Activated CD8-positive, alpha-beta memory T cell treated with anti-CD3 and anti-CD28 coated beads, Interleukin-2, amount 10 ng/mL, durations not matched to agents 7 days and 5 days (primary cell): ENCODE data around the gene EIF1. TPM values are rescaled to one million over a fixed set of nuclear protein-coding genes. Genes with fewer than 3 reads are reported as not detected.

Experiments used
- ATAC-seq: fragments of 150-1000 bp; cut with Tn5 transposase; one replicate; pipeline ENCODE4 v1.10.0; 2021; ENCODE audit warnings: moderate library complexity
- CTCF ChIA-PET: fragments of 350-600 bp; sonication (Branson Sonifier 250); formaldehyde crosslinking; loops from one replicate; lab custom pipeline; 2021; ENCODE audit warnings: antibody characterized with exemption; lab: Charles Lee
- DNase-seq: peaks from one replicate; pipeline ENCODE4 v3.0.0-alpha.2; 2020
- H3K27ac Mint-ChIP-seq: one replicate; pipeline ENCODE4 v1.8.0; 2021; ENCODE audit warnings: mild to moderate bottlenecking, mixed read lengths
- H3K27me3 Mint-ChIP-seq: one replicate; pipeline ENCODE4 v1.8.0; 2021; ENCODE audit warnings: mixed read lengths
- H3K36me3 Mint-ChIP-seq: one replicate; pipeline ENCODE4 v1.8.0; 2021; ENCODE audit warnings: mild to moderate bottlenecking, mixed read lengths
- H3K4me1 Mint-ChIP-seq: one replicate; pipeline ENCODE4 v1.8.0; 2021; ENCODE audit warnings: mixed read lengths
- H3K4me3 Mint-ChIP-seq: one replicate; pipeline ENCODE4 v1.8.0; 2021; ENCODE audit warnings: mild to moderate bottlenecking, moderate library complexity, mixed read lengths
- H3K9me3 Mint-ChIP-seq: one replicate; pipeline ENCODE4 v1.8.0; 2022; ENCODE audit warnings: low read depth, mixed read lengths
- total RNA-seq, 2 experiments: library from RNA; stranded (reverse); gene quantifications; one replicate each; pipeline ENCODE4 v1.2.3, GENCODE V29; 2021

The EIF1 gene
- total RNA-seq, 2 experiments from 2014 or later = 593 to 900 TPM

- peaks cover 8% of the 10 kb centered on the region for H3K4me1 Mint-ChIP-seq
- no peak overlapping the region for H3K27ac Mint-ChIP-seq
- CTCF ChIA-PET = interaction anchor here (1.4 to 15.9 kb wide), 4 partner anchors 14 to 103 kb away, joined by 3 to 558 read pairs (median 124); no protein-coding TSS in a partner anchor
- H3K27me3 Mint-ChIP-seq = no peaks in the 10 kb centered on the region
- H3K36me3 Mint-ChIP-seq = no peaks in the 10 kb centered on the region
- DNase-seq = no peak
- H3K4me3 Mint-ChIP-seq = no peak overlapping the region
- no peak for ATAC-seq
- H3K9me3 Mint-ChIP-seq = no peaks in the 10 kb centered on the region
Measured at GRCh38 chr17:41651625-41652460, 36.8 kb upstream of the EIF1 start.

DNA sequence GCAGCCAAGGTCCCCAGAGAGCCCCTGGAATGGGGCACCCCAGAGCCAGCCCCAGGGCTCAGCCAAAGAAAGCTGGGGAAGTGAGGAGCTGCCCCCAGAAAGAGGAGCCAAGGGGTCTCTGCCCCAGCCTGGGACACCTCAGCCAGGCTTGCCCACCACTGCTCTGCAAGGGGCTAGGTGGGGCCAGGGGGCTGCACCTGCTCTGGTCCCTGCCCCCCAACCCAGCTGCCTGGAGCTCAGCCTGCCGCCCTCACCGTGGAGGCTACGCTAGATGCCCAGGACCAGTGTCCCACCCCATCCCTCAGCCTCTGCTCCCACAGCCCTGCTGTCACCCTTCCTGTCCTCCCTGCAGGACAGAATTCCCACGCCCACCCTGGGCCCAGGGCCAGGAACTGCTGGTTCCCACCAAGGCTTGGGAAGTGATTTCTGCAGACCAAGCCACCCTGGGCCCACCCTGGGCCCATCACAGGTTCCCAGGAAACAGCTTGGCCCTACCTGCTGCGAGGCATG lies 36.2 kb upstream of the EIF1 start:
- CTCF ChIA-PET = interaction anchor here (1.4 to 15.9 kb wide), 3 partner anchors 13 to 103 kb away, joined by 3 to 558 read pairs (median 11); no protein-coding TSS in a partner anchor
- peaks cover 8% of the 10 kb centered on the region for H3K4me1 Mint-ChIP-seq
- no peaks in the 10 kb centered on the region for H3K9me3 Mint-ChIP-seq
- H3K4me3 Mint-ChIP-seq = no peak overlapping the region
- H3K36me3 Mint-ChIP-seq = no peaks in the 10 kb centered on the region
- no peak for DNase-seq
- no peaks in the 10 kb centered on the region for H3K27me3 Mint-ChIP-seq
- no peak for ATAC-seq
- H3K27ac Mint-ChIP-seq = no peak overlapping the region

- Mint-ChIP-seq H3K4me3 (no peak overlapping the region), H3K4me1 (peaks cover 3% of the 10 kb centered on the region), H3K27ac (no peak overlapping the region), H3K9me3 (no peaks in the 10 kb centered on the region), H3K27me3 (no peaks in the 10 kb centered on the region), H3K36me3 (no peaks in the 10 kb centered on the region)
- DNase-seq (no peak), ATAC-seq (no peak)
- CTCF ChIA-PET = interaction anchor here (1.0 to 15.9 kb wide), 6 partner anchors 9 to 104 kb away, joined by 3 to 558 read pairs (median 4); no protein-coding TSS in a partner anchor
Measured at GRCh38 chr17:41653421-41653820, 35.3 kb upstream of the EIF1 start.

GRCh38 chr17:41653892-41654677 lies 34.6 kb upstream of the EIF1 start:
- Mint-ChIP-seq H3K27me3 (no peaks in the 10 kb centered on the region), H3K4me1 (no peaks in the 10 kb centered on the region), H3K36me3 (no peaks in the 10 kb centered on the region), H3K27ac (no peak overlapping the region), H3K9me3 (no peaks in the 10 kb centered on the region), H3K4me3 (no peak overlapping the region)
- CTCF ChIA-PET = interaction anchor here (1.0 to 15.9 kb wide), 5 partner anchors 9 to 105 kb away, joined by 3 to 558 read pairs (median 5); no protein-coding TSS in a partner anchor
- DNase-seq (no peak), ATAC-seq (no peak)

DNA sequence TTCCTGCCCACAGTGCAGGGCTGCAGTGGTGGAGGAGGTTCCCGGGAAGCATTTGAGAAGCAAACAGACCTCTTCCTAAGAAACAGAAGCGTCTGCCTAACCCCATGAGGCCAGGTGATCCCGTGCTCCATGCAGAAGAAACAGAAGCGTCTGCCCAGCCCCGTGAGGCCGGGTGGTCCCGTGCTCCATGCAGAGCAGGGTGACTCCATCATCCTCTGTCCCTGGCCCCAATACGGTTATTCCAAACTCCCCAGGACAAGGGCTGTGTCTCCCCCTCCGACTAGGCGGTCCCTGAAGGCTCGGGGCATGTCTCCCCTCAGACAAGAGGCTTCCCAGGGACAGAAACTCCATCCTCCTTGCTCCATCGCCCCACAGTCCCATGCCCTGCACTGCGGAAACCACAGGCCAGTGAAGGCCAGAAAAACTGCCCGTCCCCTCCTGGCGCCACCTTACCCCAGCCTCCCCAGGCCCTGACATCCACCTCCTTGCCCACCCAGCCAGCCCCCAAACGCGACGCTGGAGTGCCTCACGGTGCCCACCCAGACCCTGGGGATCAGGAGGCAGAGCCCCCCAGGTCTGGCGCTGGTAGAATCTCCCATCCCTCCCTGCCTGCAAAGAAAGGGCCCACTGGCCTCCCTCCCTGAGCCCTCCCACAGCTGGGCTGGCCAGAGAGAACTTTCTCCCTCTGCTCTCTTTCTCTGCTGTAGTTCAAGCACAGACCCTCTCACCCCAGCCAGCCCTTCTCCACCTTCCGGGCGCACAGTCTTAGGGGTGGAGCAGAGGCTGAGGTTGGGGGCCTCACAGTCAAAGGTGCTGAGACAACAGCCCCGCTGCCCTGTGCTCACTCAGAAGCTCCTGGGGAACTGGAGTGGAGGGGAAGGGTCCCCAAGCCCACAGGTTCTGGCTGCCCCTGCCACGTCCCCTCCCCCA lies 33.7 kb upstream of the EIF1 start:
- Mint-ChIP-seq H3K36me3 (no peaks in the 10 kb centered on the region), H3K27ac (no peak overlapping the region), H3K27me3 (no peaks in the 10 kb centered on the region), H3K4me1 (no peaks in the 10 kb centered on the region), H3K4me3 (no peak overlapping the region), H3K9me3 (no peaks in the 10 kb centered on the region)
- ATAC-seq (no peak), DNase-seq (no peak)
- CTCF ChIA-PET = interaction anchor here (1.7 to 15.9 kb wide), 4 partner anchors 10 to 106 kb away, joined by 5 to 558 read pairs (median 13); no protein-coding TSS in a partner anchor

- CTCF ChIA-PET = interaction anchor here (0.6 to 3.6 kb wide), 2 partner anchors 18 to 106 kb away, joined by 3 to 15 read pairs; no protein-coding TSS in a partner anchor
Measured at GRCh38 chr17:41655611-41656111, 33.0 kb upstream of the EIF1 start.

GRCh38 chr17:41656249-41657023 lies 32.2 kb upstream of the EIF1 start:
- no peak for ATAC-seq
- H3K4me3 Mint-ChIP-seq = no peak overlapping the region
- no peaks in the 10 kb centered on the region for H3K4me1 Mint-ChIP-seq
- H3K27me3 Mint-ChIP-seq = no peaks in the 10 kb centered on the region
- CTCF ChIA-PET = interaction anchor here (0.6 to 3.6 kb wide), 2 partner anchors 17 to 107 kb away, joined by 3 to 15 read pairs; no protein-coding TSS in a partner anchor
- H3K27ac Mint-ChIP-seq = no peak overlapping the region
- H3K9me3 Mint-ChIP-seq = no peaks in the 10 kb centered on the region
- no peaks in the 10 kb centered on the region for H3K36me3 Mint-ChIP-seq
- DNase-seq = no peak

More at GRCh38 chr17:41655611-41656111, 33.0 kb upstream of the EIF1 start:
- Mint-ChIP-seq H3K9me3 (no peaks in the 10 kb centered on the region), H3K27me3 (no peaks in the 10 kb centered on the region), H3K4me1 (no peaks in the 10 kb centered on the region), H3K4me3 (no peak overlapping the region), H3K36me3 (no peaks in the 10 kb centered on the region), H3K27ac (no peak overlapping the region)
- DNase-seq = no peak
- no peak for ATAC-seq

GRCh38 chr17:41657176-41657754 lies 31.4 kb upstream of the EIF1 start:
- ATAC-seq (no peak), DNase-seq (no peak)
- CTCF ChIA-PET = interaction anchor here (1.5 to 3.6 kb wide), 3 partner anchors 9 to 108 kb away, joined by 5 to 16 read pairs (median 15); no protein-coding TSS in a partner anchor
- H3K36me3 Mint-ChIP-seq = no peaks in the 10 kb centered on the region
- H3K27ac Mint-ChIP-seq = no peak overlapping the region
- no peaks in the 10 kb centered on the region for H3K9me3 Mint-ChIP-seq
- H3K4me1 Mint-ChIP-seq = no peaks in the 10 kb centered on the region
- no peaks in the 10 kb centered on the region for H3K27me3 Mint-ChIP-seq
- no peak overlapping the region for H3K4me3 Mint-ChIP-seq

GRCh38 chr17:41657936-41658335 lies 30.7 kb upstream of the EIF1 start:
- Mint-ChIP-seq H3K4me3 (no peak overlapping the region), H3K9me3 (no peaks in the 10 kb centered on the region), H3K4me1 (no peaks in the 10 kb centered on the region), H3K36me3 (no peaks in the 10 kb centered on the region), H3K27ac (no peak overlapping the region), H3K27me3 (no peaks in the 10 kb centered on the region)
- CTCF ChIA-PET = interaction anchor here (1.5 to 3.6 kb wide), 3 partner anchors 8 to 109 kb away, joined by 5 to 16 read pairs (median 15); no protein-coding TSS in a partner anchor
- ATAC-seq = no peak
- DNase-seq = no peak

DNA sequence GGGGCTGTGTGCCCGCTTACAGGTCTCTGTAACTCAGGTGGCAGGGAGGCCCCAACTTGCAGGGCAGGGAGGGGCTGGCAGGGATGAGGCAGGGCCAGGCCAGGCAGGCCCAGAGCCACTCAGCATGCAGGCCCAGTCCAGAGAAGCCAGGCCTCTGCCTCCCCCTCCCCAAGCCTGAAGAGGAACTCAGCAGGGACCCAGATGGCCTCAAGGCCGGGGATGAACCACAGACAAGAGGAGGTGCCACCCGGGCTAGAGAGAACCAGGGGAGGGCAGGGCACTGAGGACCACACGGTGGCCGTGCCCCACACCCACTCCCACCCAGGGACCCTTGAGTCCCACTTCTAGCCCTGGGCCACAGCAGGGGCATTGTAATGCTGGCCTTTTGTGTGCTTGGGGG lies 29.8 kb upstream of the EIF1 start:
- H3K9me3 Mint-ChIP-seq = no peaks in the 10 kb centered on the region
- ATAC-seq = no peak
- no peak for DNase-seq
- no peaks in the 10 kb centered on the region for H3K36me3 Mint-ChIP-seq
- H3K4me1 Mint-ChIP-seq = no peaks in the 10 kb centered on the region
- H3K27ac Mint-ChIP-seq = no peak overlapping the region
- H3K27me3 Mint-ChIP-seq = peaks cover 7% of the 10 kb centered on the region
- CTCF ChIA-PET = interaction anchor here (1.2 to 3.6 kb wide), 3 partner anchors 11 to 110 kb away, joined by 3 to 16 read pairs (median 15); no protein-coding TSS in a partner anchor
- no peak overlapping the region for H3K4me3 Mint-ChIP-seq
